GM12878 (cell line): Measurements from ENCODE around the gene SLC25A29. TPM values are rescaled to one million over a fixed set of nuclear protein-coding genes. Genes with fewer than 3 reads are reported as not detected.

ENCODE experiments used
- ATAC-seq: fragments of 200-7000 bp; cut with Tn5 transposase; 3 replicates; pipeline ENCODE4 v1.9.1; 2020; ENCODE audit warnings: mild to moderate bottlenecking, moderate library complexity
- BruUV-seq: library from RNA; stranded (reverse); fragments of 400-500 nt; replicated peaks from 2 replicates; lab custom pipeline; 2021; lab: Mats Ljungman, UMichigan
- CTCF ChIA-PET: fragments of 300-600 bp; sonication (Branson Sonifier 250); formaldehyde crosslinking; extraction: SDS; loops from one replicate; lab custom pipeline; 2021; ENCODE audit warnings: inconsistent platforms; lab: Yijun Ruan, JAX
- POLR2A ChIA-PET: fragments of 350-600 bp; formaldehyde crosslinking; extraction: SDS; loops from one replicate; lab custom pipeline; 2021; ENCODE audit warnings: inconsistent platforms; lab: Charles Lee
- RAD21 ChIA-PET: fragments of 300-600 bp; sonication (Branson Sonifier 250); formaldehyde crosslinking; loops from one replicate; lab custom pipeline; 2023; ENCODE audit warnings: antibody characterized with exemption; ENCODE audit not compliant: unreplicated experiment; lab: Charles Lee
- SMC1A ChIA-PET: fragments of 300-600 bp; sonication (Branson Sonifier 250); formaldehyde crosslinking; loops from one replicate; lab custom pipeline; 2023; ENCODE audit not compliant: unreplicated experiment, uncharacterized antibody; lab: Charles Lee
- DNase-seq: peaks from one replicate; pipeline ENCODE4 v3.0.0-alpha.2; 2011; ENCODE audit warnings: low read depth, low spot score
- FAIRE-seq: peaks from 3 replicates; lab custom pipeline; 2011; peaks lifted over from hg19 to GRCh38; lab: Jason Lieb, UNC
- H2AFZ ChIP-seq: 2 replicates; pipeline ENCODE4 v1.6.0; 2011; ENCODE audit warnings: low read depth, low read length, control low read depth; ENCODE audit not compliant: control insufficient read depth
- H3K27ac ChIP-seq: 2 replicates; pipeline ENCODE4 v1.5.1; 2011; ENCODE audit warnings: control low read depth; ENCODE audit not compliant: control insufficient read depth, insufficient read depth
- H3K27me3 ChIP-seq, 2 experiments: replicated peaks in 1 of 2; 2 replicates each; pipeline versions ENCODE4 v1.6.0 to v1.6.1; 2011; ENCODE audit warnings: low read length in 1 of 2; ENCODE audit not compliant: control insufficient read depth in 2 of 2, insufficient read depth in 2 of 2
- H3K36me3 ChIP-seq, 2 experiments: 2 replicates each; pipeline ENCODE4 v1.5.1; 2011; ENCODE audit warnings: low read length in 1 of 2; ENCODE audit not compliant: control insufficient read depth in 2 of 2, insufficient read depth in 2 of 2
- H3K4me1 ChIP-seq: 2 replicates; pipeline ENCODE4 v1.6.1; 2011; ENCODE audit warnings: mild to moderate bottlenecking, low read length, moderate library complexity, mixed read lengths; ENCODE audit not compliant: control insufficient read depth, insufficient read depth
- H3K4me2 ChIP-seq: 2 replicates; pipeline ENCODE4 v1.6.0; 2011; ENCODE audit warnings: control low read depth; ENCODE audit not compliant: control insufficient read depth, insufficient read depth
- H3K4me3 ChIP-seq: fragments of 200-600 bp; sonication (generic); 2 replicates; pipeline ENCODE4 v1.5.1; 2016
- H3K79me2 ChIP-seq: 2 replicates; pipeline ENCODE4 v1.6.0; 2011; ENCODE audit warnings: low read length; ENCODE audit not compliant: control insufficient read depth, insufficient read depth
- H3K9ac ChIP-seq: 2 replicates; pipeline ENCODE4 v1.8.0; 2011; ENCODE audit warnings: low read length, control low read depth, mixed read lengths; ENCODE audit not compliant: control insufficient read depth, insufficient read depth
- H3K9me3 ChIP-seq: replicated peaks from 3 replicates; pipeline ENCODE4 v1.5.1; 2011; ENCODE audit warnings: mild to moderate bottlenecking, low read length; ENCODE audit not compliant: control insufficient read depth, insufficient read depth
- H4K20me1 ChIP-seq: 2 replicates; pipeline ENCODE4 v1.6.0; 2011; ENCODE audit not compliant: control insufficient read depth, insufficient read depth
- ELK1 ChIP-seq: IDR thresholded peaks from 2 replicates; pipeline ENCODE4 v1.6.1; 2012; ENCODE audit warnings: low read depth, low read length, improper control_type of control experiment
- GATAD2B ChIP-seq: fragments of 450-650 bp; conservative IDR thresholded peaks from 2 replicates; pipeline ENCODE4 v1.6.1; 2017; ENCODE audit warnings: low read depth, mild to moderate bottlenecking, moderate library complexity
- SKIL ChIP-seq: fragments of 450-650 bp; IDR thresholded peaks from 2 replicates; pipeline ENCODE4 v1.6.1; 2017; ENCODE audit warnings: mild to moderate bottlenecking, low read depth, inconsistent platforms; ENCODE audit not compliant: poor library complexity, severe bottlenecking
- ZNF384 ChIP-seq: IDR thresholded peaks from 2 replicates; pipeline ENCODE4 v1.6.1; 2012; ENCODE audit warnings: low read depth, mild to moderate bottlenecking, low read length, improper control_type of control experiment, borderline replicate concordance
- ZNF592 ChIP-seq: fragments of 450-650 bp; IDR thresholded peaks from 2 replicates; pipeline ENCODE4 v1.6.1; 2017; ENCODE audit warnings: mild to moderate bottlenecking, moderate library complexity
- ZNF687 ChIP-seq: fragments of 450-650 bp; IDR thresholded peaks from 2 replicates; pipeline ENCODE4 v1.6.1; 2017; ENCODE audit warnings: mild to moderate bottlenecking, moderate library complexity
- WGBS: methylation state at CpG from one replicate; pipeline ENCODE4 v1.1.6; 2016; ENCODE audit warnings: low lambda C conversion rate; ENCODE audit not compliant: insufficient replicate concordance, insufficient coverage; ENCODE audit errors: missing lambda C conversion rate; 5-methylcytosine and 5-hydroxymethylcytosine counted together
- in situ Hi-C: fragments of 300-500 bp; cut with MboI; formaldehyde crosslinking; loops from 9 replicates; pipeline ENCODE4 v1.14.3; 2018; ENCODE audit warnings: mixed read lengths
- intact Hi-C: fragments of 100-400 bp; cut with micrococcal nuclease; formaldehyde crosslinking; loops from one replicate; pipeline ENCODE4 v1.14.2; 2022; ENCODE audit not compliant: unreplicated experiment
- polyA plus RNA-seq, 11 experiments: library from polyadenylated mRNA; depleted of rRNA in 4 of 11; unstranded in 6 of 11; stranded (reverse) in 5 of 11; fragments of >200 nt; fragmentation: Nextera tagmentation in 4 of 11; fragmentation: Illumina TruSeq in 1 of 11; extraction: Ambion mirVana in 4 of 11; extraction: Trizol in 1 of 11; gene quantifications; 1 replicate in 1 of 11; 2 replicates in 10 of 11; pipeline versions ENCODE4 v1.2.1 to v1.2.3, GENCODE V29; 2011 to 2016; ENCODE audit warnings: inconsistent platforms in 2 of 11, missing spikeins in 2 of 11, low read depth in 1 of 11
- total RNA-seq, 4 experiments: library from RNA; depleted of rRNA in 3 of 4; stranded (reverse); fragments of >200 nt in 3 of 4; fragmentation: Illumina TruSeq in 1 of 4; extraction: Trizol in 1 of 4; gene quantifications; 2 replicates each; pipeline versions ENCODE4 v1.2.1 to v1.2.3, GENCODE V29; 2013 to 2021

Gene SLC25A29
- total and polyA plus RNA-seq, 10 of the 15 experiments (the other 5 are each of a cell fraction or from before 2014, with no cell fraction given), result 0.42 to 13.3 (median 4.0) TPM; not detected in 1

- no peaks in the 10 kb centered on the region for H3K79me2 ChIP-seq
- 96% methylated on average over 37 of the region's 42 CpGs for WGBS
- FAIRE-seq (no peak), ATAC-seq (no peak), DNase-seq (no peak)
- in situ Hi-C loops, result no loop called here
- TF ChIP-seq ELK1, result no peak
- TF ChIP-seq ZNF687, result no peak
- TF ChIP-seq SKIL, result no peak
- TF ChIP-seq ZNF592, result no peak
- TF ChIP-seq ZNF384, result no peak
- TF ChIP-seq GATAD2B, result no peak
- H3K27ac ChIP-seq, result no peak overlapping the region
- H3K9ac ChIP-seq, result no peak overlapping the region
- ChIA-PET SMC1A (no interaction called here), POLR2A (no interaction called here), RAD21 (no interaction called here), CTCF (no interaction called here)
- peaks cover 12% of the 10 kb centered on the region for H3K4me1 ChIP-seq
- no peaks in the 10 kb centered on the region for H3K9me3 ChIP-seq
- H4K20me1 ChIP-seq, result no peaks in the 10 kb centered on the region
- H3K27me3 ChIP-seq, result no peaks in the 10 kb centered on the region
- no TSS peak for BruUV-seq
- intact Hi-C loops, result no loop called here
- no peak overlapping the region for H3K4me2 ChIP-seq
- no peak overlapping the region for H3K4me3 ChIP-seq
- H3K36me3 ChIP-seq, result no peaks in the 10 kb centered on the region
- no peak overlapping the region for H2AFZ ChIP-seq
Measured at GRCh38 chr14:100292776-100293461, 13.3 kb downstream of the SLC25A29 start.
